ENCODE measurements around the gene ZBTB45. TPM values are rescaled to one million over a fixed set of nuclear protein-coding genes. Genes with fewer than 3 reads are reported as not detected.

Gene ZBTB45
- total and polyA plus RNA-seq, 9 of the 15 experiments (the other 6 are each of a cell fraction or from before 2014, with no cell fraction given): 0.08 to 16.1 (median 1.8) TPM

DNA sequence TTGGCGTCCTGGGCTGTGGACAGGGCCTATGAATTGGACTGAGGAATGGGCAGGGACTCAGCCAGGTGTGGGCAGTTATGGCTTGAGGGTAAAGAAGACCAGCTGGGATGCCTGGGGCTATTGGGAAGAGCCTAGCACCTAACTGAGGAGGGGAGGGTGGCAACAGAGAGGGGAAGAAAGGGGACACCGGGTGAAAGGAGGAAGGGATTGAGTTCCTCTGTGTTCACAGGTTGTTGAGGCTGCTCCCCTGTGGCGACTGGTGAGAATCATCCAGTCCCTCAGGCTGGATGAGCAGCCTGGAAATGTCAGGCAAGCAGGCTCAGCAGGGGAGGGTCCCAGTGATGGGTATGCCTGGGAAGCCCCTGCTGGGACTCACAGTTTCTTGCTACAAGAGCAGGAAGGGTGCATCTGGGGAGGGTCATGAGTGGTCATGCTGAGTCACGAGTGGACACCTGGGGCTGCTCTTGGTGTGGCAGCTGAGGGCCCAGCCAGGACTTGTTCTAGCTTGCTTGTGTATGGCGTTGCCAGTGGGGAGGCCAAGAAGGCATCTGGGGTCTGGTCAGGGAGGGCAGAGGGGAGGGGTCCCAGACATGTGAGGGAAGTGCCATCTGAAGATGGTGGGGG, 51.3 kb downstream of the ZBTB45 start:
- Histone ChIP-seq H3K9me3 (replicated peaks; ENCODE audit: control insufficient read depth, insufficient read depth, low read depth, low read length) (no peaks in the 10 kb centered on the region), H3K4me1 (replicated peaks in 1 of 2; ENCODE audit: control insufficient read depth in 2 of 2, insufficient read depth in 2 of 2, low read length in 2 of 2) (peaks cover 10 to 24% of the 10 kb centered on the region in 2 experiments; a peak in 4 of 5 replicates), H3K9me1 (ENCODE audit: control insufficient read depth, insufficient read depth, low read length) (peaks cover 14% of the 10 kb centered on the region), H3K4me2 (ENCODE audit: insufficient read depth, low read length) (peak overlapping the region; percentile 42), H3K79me2 (ENCODE audit: control insufficient read depth, insufficient read depth, low read length) (peaks cover 26% of the 10 kb centered on the region), H2AFZ (ENCODE audit: low read depth, low read length) (no peak overlapping the region), H3K9ac (ENCODE audit: insufficient read depth in 1 of 2, low read depth in 2 of 2, low read length in 2 of 2) (peak overlapping the region in 1 of 2 experiments; percentile 46; a peak in 2 of 4 replicates), H3K36me3 (ENCODE audit: control insufficient read depth, insufficient read depth, low read length) (peaks cover 38% of the 10 kb centered on the region; the same call in 2 of the 3 replicates), H3K27me3 (ENCODE audit: control insufficient read depth in 2 of 2, insufficient read depth in 2 of 2, low read length in 2 of 2) (no peaks in the 10 kb centered on the region), H4K20me1 (replicated peaks; ENCODE audit: control insufficient read depth, insufficient read depth, low read length) (0 out of 2 replicates have a peak, but pooled peaks cover 3% of the 10 kb centered on the region), H3K27ac (ENCODE audit: extremely low read depth, low read depth, low read length) (no peak overlapping the region), H3K4me3 (peak overlapping the region; percentile 71; the same call in 1 of the 2 replicates)
- WGBS (ENCODE audit: insufficient coverage, low coverage, missing lambda C conversion rate): 44% methylated on average over 5 of the region's 5 CpGs
- in situ Hi-C loops (cut with MboI) (no loop called here), intact Hi-C loops (cut with micrococcal nuclease) (loop anchor here (5.0 kb wide), 1 partner anchor 61 kb away; the partner anchor contains the start of gene ZNF584)
- FAIRE-seq (no peak), ATAC-seq (no peak), DNase-seq (ENCODE audit: extremely low read depth in 1 of 4, low spot score in 3 of 4) (peak in 1 of 4 experiments; percentile 38)
- BruUV-seq (replicated peaks): no TSS peak
- ChIA-PET CTCF (ENCODE audit: low intra/inter-chr PET ratio) (no interaction called here), POLR2A (interaction anchor here (0.6 to 1.6 kb wide), 3 partner anchors 17 to 169 kb away, joined by 3 to 6 read pairs (median 3); partner anchors contain the start of gene ZNF324B)
- TF ChIP-seq, protein P1, sequence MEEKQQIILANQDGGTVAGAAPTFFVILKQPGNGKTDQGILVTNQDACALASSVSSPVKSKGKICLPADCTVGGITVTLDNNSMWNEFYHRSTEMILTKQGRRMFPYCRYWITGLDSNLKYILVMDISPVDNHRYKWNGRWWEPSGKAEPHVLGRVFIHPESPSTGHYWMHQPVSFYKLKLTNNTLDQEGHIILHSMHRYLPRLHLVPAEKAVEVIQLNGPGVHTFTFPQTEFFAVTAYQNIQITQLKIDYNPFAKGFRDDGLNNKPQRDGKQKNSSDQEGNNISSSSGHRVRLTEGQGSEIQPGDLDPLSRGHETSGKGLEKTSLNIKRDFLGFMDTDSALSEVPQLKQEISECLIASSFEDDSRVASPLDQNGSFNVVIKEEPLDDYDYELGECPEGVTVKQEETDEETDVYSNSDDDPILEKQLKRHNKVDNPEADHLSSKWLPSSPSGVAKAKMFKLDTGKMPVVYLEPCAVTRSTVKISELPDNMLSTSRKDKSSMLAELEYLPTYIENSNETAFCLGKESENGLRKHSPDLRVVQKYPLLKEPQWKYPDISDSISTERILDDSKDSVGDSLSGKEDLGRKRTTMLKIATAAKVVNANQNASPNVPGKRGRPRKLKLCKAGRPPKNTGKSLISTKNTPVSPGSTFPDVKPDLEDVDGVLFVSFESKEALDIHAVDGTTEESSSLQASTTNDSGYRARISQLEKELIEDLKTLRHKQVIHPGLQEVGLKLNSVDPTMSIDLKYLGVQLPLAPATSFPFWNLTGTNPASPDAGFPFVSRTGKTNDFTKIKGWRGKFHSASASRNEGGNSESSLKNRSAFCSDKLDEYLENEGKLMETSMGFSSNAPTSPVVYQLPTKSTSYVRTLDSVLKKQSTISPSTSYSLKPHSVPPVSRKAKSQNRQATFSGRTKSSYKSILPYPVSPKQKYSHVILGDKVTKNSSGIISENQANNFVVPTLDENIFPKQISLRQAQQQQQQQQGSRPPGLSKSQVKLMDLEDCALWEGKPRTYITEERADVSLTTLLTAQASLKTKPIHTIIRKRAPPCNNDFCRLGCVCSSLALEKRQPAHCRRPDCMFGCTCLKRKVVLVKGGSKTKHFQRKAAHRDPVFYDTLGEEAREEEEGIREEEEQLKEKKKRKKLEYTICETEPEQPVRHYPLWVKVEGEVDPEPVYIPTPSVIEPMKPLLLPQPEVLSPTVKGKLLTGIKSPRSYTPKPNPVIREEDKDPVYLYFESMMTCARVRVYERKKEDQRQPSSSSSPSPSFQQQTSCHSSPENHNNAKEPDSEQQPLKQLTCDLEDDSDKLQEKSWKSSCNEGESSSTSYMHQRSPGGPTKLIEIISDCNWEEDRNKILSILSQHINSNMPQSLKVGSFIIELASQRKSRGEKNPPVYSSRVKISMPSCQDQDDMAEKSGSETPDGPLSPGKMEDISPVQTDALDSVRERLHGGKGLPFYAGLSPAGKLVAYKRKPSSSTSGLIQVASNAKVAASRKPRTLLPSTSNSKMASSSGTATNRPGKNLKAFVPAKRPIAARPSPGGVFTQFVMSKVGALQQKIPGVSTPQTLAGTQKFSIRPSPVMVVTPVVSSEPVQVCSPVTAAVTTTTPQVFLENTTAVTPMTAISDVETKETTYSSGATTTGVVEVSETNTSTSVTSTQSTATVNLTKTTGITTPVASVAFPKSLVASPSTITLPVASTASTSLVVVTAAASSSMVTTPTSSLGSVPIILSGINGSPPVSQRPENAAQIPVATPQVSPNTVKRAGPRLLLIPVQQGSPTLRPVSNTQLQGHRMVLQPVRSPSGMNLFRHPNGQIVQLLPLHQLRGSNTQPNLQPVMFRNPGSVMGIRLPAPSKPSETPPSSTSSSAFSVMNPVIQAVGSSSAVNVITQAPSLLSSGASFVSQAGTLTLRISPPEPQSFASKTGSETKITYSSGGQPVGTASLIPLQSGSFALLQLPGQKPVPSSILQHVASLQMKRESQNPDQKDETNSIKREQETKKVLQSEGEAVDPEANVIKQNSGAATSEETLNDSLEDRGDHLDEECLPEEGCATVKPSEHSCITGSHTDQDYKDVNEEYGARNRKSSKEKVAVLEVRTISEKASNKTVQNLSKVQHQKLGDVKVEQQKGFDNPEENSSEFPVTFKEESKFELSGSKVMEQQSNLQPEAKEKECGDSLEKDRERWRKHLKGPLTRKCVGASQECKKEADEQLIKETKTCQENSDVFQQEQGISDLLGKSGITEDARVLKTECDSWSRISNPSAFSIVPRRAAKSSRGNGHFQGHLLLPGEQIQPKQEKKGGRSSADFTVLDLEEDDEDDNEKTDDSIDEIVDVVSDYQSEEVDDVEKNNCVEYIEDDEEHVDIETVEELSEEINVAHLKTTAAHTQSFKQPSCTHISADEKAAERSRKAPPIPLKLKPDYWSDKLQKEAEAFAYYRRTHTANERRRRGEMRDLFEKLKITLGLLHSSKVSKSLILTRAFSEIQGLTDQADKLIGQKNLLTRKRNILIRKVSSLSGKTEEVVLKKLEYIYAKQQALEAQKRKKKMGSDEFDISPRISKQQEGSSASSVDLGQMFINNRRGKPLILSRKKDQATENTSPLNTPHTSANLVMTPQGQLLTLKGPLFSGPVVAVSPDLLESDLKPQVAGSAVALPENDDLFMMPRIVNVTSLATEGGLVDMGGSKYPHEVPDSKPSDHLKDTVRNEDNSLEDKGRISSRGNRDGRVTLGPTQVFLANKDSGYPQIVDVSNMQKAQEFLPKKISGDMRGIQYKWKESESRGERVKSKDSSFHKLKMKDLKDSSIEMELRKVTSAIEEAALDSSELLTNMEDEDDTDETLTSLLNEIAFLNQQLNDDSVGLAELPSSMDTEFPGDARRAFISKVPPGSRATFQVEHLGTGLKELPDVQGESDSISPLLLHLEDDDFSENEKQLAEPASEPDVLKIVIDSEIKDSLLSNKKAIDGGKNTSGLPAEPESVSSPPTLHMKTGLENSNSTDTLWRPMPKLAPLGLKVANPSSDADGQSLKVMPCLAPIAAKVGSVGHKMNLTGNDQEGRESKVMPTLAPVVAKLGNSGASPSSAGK (IDR thresholded peaks at IDR 0.05): no peak
- TF ChIP-seq POLR2A (conservative IDR thresholded peaks at IDR 0.05): 0 out of 2 replicates have a peak, but pooled peaks have one; percentile 18
- TF ChIP-seq, protein P2, sequence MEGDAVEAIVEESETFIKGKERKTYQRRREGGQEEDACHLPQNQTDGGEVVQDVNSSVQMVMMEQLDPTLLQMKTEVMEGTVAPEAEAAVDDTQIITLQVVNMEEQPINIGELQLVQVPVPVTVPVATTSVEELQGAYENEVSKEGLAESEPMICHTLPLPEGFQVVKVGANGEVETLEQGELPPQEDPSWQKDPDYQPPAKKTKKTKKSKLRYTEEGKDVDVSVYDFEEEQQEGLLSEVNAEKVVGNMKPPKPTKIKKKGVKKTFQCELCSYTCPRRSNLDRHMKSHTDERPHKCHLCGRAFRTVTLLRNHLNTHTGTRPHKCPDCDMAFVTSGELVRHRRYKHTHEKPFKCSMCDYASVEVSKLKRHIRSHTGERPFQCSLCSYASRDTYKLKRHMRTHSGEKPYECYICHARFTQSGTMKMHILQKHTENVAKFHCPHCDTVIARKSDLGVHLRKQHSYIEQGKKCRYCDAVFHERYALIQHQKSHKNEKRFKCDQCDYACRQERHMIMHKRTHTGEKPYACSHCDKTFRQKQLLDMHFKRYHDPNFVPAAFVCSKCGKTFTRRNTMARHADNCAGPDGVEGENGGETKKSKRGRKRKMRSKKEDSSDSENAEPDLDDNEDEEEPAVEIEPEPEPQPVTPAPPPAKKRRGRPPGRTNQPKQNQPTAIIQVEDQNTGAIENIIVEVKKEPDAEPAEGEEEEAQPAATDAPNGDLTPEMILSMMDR (IDR thresholded peaks at IDR 0.05 in 2 of 3, conservative IDR thresholded peaks at IDR 0.05 in 1 of 3; ENCODE audit: insufficient read depth in 2 of 3, low read depth in 1 of 3, low read length in 3 of 3): 0 out of 6 replicates have a peak, but pooled peaks of 1 of the 3 experiments have one; percentile 19
- no peak for TF ChIP-seq ZNF224 (CRISPR knock-in tag; IDR thresholded peaks at IDR 0.05)
- TF ChIP-seq ZNF668 (CRISPR knock-in tag; IDR thresholded peaks at IDR 0.05): no peak
- peak in 1 of 2 experiments; percentile 24; a peak in 1 of 4 replicates for TF ChIP-seq RAD21 (CRISPR knock-in tag; conservative IDR thresholded peaks at IDR 0.05 in 1 of 2, IDR thresholded peaks at IDR 0.05 in 1 of 2)
- TF ChIP-seq GATA2 (CRISPR knock-in tag; IDR thresholded peaks at IDR 0.05): no peak
- TF ChIP-seq ZZZ3 (IDR thresholded peaks at IDR 0.05): no peak

All from K562 (cell line).